ENCODE measurements around the gene ME1.
"Not testable (repeated sequence)": the region's sequence is repeated elsewhere in the genome, so short reads cannot be mapped to it uniquely, and the experiment has no call there.

ME1 gene

DNA sequence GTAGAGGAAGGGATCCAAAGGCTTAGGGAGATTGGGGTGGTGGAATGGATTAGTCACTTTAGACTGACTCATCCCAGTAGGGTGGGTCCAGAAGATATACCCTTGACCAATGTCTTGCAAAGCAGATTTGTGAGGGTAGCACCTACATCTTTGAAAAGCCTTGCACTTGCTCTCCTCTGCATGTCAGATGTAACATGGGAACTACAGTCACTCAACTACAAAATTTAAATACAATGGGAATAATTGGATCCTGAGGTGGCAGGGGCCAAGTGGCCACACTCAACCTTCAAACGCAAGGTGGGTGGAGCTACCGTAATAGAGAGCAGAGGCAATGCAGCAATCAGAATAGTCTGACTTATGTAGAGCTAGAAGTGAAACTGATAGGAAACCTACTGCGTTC lies 71.2 kb downstream of the ME1 start:
- DNase-seq (ENCODE audit: low read depth in 2 of 3, low spot score in 2 of 3) = no peak

DNA sequence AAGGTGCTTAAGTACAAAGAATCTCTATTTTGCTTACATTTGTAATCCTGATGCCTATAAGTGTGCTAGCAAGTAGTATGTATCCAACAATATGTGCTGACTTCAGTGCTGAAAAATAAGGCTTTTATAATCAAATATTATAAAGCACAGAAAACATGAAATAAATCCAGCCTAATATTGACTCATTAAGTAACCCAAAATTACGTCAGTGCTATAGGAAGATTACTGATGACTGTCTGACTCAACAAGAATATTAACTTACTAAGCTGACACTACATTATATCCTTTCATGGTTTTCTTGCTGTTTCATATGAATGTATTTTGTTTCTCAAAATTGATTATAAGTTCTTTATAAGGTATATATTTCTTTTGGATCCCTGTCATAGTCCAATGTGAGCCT lies 76.1 kb downstream of the ME1 start:
- no peak for DNase-seq (ENCODE audit: low read depth in 2 of 3, low spot score in 2 of 3)

DNA sequence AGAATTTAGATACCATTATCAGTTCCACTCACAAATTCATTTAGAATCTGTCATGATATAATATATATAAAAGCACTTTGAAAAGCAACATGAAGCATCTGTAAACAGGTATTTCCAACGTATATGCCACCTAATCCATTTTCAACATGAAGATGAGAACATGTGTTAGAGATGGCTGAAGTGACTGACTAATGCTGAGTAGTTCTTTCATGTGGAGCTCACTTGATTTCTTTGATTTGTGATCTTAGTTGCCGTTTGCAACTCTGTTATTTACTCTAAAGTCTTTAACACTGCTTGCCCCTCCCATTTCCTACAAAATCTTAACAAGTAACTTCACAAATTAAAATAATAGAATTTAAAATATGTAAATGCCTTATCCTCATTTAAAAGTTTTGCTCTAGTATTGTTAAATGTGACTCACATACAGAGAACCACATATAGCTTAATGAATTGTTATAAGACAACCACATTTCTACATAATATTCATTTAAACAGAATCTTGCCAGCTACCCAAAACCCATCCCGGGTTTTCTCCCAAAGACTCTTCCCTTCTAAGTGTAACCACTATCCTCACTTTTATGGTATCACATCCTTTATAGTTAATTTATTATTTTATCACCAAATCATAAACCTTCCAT lies 78.3 kb downstream of the ME1 start:
- DNase-seq (ENCODE audit: low read depth in 2 of 3, low spot score in 2 of 3) = no peak

DNA sequence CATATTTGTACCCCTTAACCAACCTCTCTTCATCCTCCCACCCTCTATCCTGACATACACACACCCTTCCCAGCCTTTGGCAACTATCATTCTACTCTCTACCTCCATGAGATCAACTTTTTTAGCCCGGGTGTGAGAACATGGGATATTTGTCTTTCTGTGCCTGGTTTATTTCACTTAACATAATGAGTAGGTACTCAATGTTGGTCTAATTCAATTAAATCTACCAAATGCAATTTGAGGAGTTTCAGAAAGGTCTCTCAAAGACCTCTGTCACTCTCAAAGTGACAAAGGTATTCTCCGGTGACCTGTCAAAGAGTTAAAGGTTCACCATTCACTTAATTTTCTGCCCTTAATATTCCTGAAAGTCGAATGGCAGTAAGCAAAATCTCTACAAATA lies 87.7 kb downstream of the ME1 start:
- no peak for DNase-seq (ENCODE audit: low read depth in 2 of 3, low spot score in 2 of 3)

DNA sequence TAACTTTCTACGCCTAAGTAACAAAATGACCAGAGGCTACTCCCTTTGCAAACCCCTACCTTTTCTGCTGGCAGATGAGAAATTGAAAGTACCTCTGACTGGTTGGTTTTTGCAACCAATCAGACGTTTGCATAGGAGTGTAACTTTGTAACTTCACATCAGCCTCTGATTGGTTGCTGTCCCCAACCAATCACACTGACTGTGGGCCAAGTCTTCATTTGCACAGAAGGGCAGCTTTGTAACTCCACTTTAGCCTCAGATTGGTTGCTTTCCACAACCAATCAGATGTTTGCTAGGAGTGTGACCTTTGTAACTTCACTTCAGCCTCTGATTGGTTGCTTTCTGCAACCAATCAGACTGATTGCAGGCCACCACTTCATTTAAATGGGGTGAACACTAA lies 89.1 kb downstream of the ME1 start:
- no peak for DNase-seq (ENCODE audit: low read depth in 2 of 3, low spot score in 2 of 3)

DNA sequence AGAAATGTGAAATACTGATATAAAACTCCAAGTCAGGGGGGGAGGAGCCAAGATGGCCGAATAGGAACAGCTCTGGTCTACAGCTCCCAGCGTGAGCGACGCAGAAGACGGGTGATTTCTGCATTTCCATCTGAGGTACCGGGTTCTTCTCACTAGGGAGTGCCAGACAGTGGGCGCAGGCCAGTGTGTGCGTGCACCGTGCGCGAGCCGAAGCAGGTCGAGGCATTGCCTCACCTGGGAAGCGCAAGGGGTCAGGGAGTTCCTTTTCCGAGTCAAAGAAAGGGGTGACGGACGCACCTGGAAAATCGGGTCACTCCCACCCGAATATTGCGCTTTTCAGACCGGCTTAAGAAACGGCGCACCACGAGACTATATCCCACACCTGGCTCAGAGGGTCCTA lies 96.9 kb downstream of the ME1 start:
- not testable (repeated sequence) for DNase-seq (ENCODE audit: low read depth in 2 of 3, low spot score in 2 of 3)

DNA sequence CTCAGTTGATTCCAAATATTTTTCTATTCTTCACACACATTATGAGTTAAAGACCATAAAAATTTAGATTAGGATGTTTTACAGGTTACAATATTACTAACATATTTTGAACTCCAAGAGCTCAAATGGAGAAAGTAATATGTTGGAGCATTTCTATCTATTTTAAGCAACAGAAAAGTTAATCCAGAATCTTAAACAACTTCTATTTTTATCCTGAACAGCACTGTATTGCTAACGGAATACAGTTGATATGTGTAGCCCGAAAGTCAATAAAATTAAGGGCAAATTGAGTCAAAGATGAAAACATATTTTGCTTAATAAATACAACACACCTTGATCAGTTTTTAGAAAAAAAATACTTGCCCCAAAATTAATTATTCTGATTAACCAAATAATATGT lies 97.4 kb downstream of the ME1 start:
- DNase-seq (ENCODE audit: low read depth in 2 of 3, low spot score in 2 of 3) = no peak

DNA sequence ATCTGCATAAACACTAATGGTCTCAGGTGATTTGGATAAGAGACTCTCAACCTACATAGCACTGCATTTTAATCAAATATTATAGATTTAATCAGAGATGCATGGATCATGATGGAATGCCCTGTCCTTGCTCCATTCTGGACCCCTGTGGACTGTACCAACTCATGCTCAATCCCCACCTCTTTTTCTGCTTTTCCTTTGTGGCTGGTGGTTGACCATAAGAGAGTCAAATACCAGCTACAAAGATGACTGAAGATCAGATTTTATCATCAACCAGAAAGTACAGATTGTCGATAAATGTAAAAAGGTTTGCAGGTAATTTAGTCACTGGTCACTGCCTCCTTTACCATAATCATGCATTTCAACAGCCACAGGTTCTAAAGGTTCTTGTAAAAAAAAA lies 116.2 kb downstream of the ME1 start:
- no peak for DNase-seq (ENCODE audit: low read depth in 2 of 3, low spot score in 2 of 3)

DNA sequence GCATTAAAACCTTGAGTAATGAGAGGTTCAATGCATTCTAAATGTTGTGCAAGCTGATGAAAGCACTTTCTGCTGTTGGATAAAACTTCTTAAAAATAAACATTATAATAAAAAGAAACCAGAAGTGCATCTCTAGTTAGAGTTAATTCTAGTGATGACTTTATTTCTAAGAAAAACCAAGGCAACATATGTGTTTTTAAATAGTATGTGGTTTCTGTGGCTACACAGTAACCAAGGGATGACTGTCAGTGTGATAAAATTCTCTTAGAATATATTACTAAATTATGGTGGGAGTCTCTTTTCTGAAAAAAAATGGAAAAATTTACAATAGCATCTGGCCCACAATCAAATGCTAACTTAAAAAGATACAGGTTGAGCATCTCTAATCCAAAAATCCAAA lies 117.0 kb downstream of the ME1 start:
- no peak for DNase-seq (ENCODE audit: low read depth in 2 of 3, low spot score in 2 of 3)

DNA sequence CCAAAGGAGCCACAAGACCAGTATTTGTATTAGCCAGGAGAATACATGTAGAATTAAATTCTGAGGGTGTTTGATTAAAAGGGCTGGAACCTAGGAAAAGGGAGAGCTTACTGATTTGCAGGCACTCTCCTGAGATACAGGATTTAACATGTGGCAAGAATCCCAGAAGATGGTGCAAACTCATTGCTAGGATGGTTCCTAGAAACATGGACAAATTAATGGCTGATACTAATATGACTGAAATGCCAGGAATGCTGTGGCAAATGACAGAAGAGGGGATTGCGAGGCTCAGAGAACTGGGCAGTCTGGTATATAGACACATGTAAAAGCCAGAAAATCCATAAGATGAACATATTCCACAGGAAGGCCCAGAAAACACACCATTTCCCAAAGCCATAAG lies 119.6 kb downstream of the ME1 start:
- no peak for DNase-seq (ENCODE audit: low read depth in 2 of 3, low spot score in 2 of 3)

DNA sequence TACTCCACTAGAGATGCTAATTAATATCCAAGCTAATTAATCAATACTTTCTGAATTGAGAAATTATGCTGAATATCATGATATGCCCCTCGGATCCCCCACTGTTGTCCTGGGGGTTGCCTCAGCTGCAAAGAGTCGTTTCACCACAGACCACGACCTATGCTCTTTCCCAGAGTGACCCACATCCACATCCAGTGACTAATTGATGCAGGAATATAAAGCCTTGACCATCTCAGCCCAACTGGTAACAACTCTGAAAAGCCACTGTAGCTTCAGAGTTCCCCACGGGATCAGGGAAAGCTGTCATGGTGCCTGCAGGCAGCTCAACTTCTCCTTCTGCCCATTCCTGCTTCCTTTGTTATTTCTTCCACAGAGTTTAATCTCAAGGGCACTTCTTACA lies 120.8 kb downstream of the ME1 start:
- no peak for DNase-seq (ENCODE audit: low read depth in 2 of 3, low spot score in 2 of 3)

DNA sequence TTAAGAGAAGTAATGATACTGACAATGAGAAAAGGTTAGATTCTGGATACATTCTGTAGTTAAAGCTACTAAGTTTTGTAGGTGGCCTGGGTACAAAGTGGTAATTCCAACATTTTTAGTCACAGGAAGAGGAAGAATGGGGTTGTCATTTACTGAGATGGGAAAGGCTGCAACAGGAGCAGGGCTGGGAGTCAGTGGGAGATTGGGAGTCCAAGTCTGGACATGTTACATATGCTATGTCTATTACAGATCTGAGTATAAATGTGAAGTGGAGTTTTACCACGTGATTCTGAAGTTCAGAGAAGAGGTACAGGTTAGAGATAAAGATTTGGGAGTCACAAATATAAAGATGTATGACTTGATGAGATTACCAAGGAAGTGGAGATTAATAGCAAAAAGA lies 121.5 kb downstream of the ME1 start:
- no peak for DNase-seq (ENCODE audit: low read depth in 2 of 3, low spot score in 2 of 3)

DNA sequence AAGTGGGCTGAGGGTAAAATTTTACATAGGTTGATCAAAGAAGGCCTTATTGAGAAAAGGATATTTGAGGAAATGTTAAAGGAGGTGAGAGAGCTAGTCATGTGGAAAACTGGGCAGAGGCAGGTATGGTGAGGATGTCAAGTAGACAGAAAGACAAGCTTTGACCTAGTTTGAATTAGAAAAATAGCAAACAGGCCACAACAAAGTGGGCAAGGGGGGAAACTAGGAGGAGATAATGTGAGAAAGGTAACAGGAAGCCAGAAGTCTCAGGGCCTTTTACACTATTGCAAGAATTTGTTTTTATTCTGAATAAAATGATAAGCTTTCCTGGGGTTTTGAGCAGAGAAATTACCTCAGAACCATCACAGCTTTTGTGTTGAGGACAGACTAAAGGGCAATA lies 122.0 kb downstream of the ME1 start:
- no peak for DNase-seq (ENCODE audit: low read depth in 2 of 3, low spot score in 2 of 3)

DNA sequence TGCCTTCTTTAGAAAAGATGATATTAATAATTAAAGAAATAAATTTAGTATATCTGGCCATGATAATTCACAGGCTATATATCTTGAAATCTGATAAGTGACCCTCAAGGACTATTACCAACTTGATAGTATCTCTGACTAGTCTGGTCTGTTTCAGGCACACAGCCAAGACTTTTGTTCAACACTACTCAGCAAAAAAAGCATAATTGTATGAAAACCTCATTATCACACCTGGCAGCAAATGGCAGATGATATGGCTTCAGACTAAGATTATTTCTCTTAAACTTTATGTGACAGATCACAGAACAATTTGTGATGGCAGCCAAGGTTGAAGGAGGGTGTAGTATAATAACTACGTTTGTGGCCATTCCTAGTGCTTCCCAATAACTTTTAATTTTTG lies 123.0 kb downstream of the ME1 start:
- no peak for DNase-seq (ENCODE audit: low read depth in 2 of 3, low spot score in 2 of 3)

DNA sequence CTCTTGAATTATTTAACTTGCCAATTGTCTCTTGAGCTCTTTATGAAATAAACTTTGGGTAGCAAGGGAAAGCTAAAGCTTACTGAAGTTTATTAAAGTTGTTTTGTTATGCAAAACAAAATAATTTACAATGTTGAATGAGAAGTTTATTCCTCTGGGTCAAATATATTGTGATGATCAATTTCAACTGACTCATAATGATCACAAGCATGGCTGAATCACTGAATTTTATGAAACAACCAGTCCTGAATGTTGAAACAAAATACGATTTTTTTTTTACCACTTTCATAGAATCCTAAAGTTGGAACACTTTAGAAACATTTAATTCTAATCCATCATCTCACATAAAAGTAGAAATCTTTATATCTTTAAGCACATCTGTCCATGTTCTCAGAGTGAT lies 127.4 kb downstream of the ME1 start:
- no peak for DNase-seq (ENCODE audit: low read depth in 2 of 3, low spot score in 2 of 3)

DNA sequence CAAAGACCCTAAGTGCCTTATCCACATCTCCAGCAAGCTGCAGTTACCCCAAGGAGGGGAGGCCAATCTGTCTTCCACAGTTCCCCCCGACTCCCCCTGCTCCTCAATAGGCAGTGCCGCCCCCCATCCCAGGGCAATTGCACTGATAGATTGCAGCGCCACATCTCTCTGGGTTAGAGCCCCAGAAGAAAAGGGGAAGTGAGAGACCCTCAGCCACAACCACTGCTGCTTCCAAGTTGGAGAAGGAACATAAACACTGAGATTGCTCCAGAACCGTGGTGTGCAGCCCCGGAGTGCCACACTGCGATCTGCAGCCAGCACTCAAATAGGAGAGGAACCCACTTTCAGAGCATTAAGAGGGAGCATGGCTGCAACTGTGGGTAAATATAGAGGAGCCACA lies 136.2 kb downstream of the ME1 start:
- DNase-seq (ENCODE audit: low read depth in 2 of 3, low spot score in 2 of 3) = no peak

DNA sequence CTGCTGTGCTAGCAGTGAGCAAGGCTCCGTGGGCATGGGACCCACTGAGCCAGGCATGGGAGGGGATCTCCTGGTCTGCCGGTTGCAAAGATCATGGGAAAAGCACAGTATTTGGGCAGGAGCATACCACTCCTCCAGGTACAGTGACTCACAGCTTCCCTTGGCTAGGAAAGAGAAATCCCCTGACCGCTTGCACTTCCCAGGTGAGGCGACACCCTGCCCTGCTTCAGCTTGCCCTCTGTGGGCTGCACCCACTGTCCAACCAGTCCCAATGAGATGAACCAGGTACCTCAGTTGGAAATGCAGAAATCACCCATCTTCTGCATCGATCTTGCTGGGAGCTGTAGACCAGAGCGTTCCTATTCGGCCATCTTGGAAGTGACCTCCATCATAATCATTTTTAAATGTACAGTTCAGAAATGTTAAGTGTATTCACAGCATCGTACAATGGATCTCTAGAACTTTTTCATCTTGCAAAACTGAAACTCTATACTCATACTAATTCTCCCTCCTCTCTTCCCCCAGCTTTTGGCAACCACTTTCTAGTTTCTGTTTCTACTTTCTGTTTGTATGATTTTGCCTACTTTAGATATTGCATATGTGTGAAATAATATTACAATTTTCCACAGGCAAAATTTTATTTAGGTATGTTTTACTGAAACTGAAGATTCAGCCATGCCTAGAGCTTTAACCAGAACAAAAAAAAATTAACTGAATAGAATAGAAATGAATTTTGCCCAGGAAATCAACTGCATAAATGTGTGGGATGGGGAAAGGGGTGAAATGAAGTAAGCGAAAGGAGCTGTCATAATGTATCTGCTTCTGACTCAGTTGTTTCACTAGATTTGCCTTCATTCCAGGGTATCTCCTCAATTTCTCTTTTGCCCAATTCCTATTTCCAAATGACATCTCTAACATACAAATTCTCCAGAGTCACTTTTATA lies 137.7 kb downstream of the ME1 start:
- DNase-seq (ENCODE audit: low read depth in 2 of 3, low spot score in 2 of 3) = no peak

DNA sequence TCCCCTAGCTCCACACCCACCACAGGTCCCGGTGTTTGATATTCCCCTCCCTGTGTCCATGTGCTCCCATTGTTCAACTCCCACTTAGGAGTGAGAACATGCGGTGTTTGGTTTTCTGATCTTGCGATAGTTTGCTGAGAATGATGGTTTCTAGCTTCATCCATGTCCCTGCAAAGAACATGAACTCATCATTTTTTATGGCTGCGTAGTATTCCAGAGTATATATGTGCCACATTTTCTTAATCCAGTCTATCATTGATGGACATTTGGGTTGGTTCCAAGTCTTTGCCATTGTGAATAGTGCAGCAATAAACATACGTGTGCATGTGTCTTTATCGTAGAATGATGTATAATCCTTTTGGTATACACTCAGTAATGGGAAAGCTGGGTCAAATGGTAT lies 143.6 kb downstream of the ME1 start:
- not testable (repeated sequence) for DNase-seq (ENCODE audit: low read depth in 2 of 3, low spot score in 2 of 3)

DNA sequence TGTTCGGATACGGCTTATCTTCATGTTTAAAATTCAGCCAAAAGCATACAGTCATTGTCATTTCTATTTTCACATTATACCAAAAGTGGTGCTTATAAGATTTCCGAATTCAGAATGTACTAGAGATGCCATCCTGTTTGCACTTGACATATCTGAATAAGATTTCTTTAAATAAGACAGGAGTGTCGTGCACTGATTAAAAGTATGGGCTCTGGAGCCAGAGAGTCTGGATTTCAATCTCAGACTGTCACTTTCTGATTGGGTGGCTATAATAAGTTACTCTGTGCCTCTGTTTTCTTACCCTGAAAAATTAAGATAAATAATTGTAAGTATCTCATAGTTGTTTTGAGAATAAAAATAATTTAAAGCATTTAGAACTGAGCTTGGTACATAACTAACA lies 144.9 kb downstream of the ME1 start:
- DNase-seq (ENCODE audit: low read depth in 2 of 3, low spot score in 2 of 3) = no peak

DNA sequence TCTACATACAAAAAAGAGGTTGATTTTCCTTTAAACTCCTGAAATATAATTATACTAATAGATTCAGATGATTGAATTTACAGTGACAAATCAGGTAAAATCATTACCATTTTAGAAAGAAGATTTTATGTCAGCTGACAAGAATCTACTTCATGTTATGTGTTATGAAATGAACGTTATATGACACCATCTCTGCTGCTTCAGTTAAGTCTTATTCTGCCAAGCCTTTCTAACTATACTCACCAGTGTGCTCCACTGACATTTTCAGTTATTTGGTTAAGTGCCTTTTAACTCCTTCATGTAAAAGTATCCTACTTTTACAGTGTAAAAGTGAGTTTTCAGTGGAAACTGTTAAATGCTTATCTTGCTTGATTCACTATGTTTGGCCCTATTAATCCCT lies 157.3 kb downstream of the ME1 start:
- DNase-seq (ENCODE audit: low read depth in 2 of 3, low spot score in 2 of 3) = no peak

DNA sequence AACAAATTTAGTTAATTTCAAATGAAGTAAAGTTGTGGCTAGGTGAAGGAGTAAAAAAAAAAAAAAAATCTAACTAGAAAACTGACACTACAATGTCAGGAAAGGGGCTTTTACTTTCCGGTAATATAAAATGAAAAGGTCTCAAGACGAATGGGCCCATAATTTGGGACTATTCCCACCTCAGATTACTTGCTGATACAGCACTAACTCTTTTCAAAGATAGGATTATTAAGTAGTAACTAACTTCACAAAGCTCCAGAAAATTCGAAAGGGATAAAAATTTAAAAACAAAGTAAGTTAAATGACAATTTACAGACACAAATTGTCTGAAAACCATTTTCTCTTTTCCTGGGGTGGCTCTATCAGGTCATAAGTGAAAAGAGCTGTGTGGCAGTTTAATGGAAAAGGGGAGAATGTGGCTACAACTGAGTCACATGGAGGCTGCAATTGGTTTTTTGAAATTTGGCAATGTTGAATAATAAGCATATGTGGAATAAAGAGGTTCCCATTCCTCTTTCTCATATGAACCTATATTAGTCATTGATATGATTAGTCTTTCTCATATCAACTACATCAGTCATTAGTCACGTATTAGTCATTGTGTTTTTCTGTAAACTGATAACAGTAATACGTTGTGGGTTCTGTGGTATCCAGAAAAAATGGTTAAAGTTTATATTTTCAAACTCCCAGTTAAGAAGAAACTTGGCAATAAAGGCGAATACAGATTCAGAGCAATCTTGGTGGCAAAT lies 159.7 kb downstream of the ME1 start:
- DNase-seq (ENCODE audit: low read depth in 2 of 3, low spot score in 2 of 3) = no peak

DNA sequence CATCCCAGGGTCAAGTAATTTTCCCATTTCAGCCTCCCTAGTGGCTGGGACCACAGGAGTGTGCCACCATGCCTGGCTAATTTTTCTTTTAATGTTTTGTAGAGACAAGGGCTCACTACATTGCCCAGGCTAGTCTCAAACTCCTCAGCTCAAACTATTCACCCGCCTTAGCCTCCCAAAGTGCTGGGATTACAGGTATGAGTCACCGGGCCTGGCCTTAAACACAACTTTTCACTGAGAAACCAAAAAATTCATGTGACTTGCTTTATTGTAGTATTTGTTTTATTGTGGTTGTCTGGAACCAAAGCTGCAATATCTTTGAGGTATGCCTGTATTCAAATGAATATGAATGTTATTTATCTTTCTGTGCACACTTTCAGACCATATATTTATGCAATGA lies 165.5 kb downstream of the ME1 start:
- no peak for DNase-seq (ENCODE audit: low read depth in 2 of 3, low spot score in 2 of 3)
